RWPE2 (cell line): Measurements from ENCODE around the gene ITPR1.

ENCODE experiments used
- ATAC-seq: fragments of 200-7000 bp; cut with Tn5 transposase; 3 replicates; pipeline ENCODE4 v1.9.1; 2021; ENCODE audit warnings: low read depth
- DNase-seq: peaks from one replicate; pipeline ENCODE4 v3.0.0-alpha.2; 2020; ENCODE audit warnings: low spot score
- H3K27ac ChIP-seq: fragments of 450-650 bp; 2 replicates; pipeline ENCODE4 v1.5.1; 2017; ENCODE audit warnings: mild to moderate bottlenecking; ENCODE audit not compliant: poor library complexity, severe bottlenecking
- H3K27me3 ChIP-seq: fragments of 250-450 bp; sonication (Bioruptor Pico); 2 replicates; pipeline ENCODE4 v1.5.1; 2021; ENCODE audit warnings: mild to moderate bottlenecking, moderate library complexity; ENCODE audit not compliant: insufficient read depth, poor library complexity, severe bottlenecking
- H3K36me3 ChIP-seq: fragments of 250-450 bp; sonication (Bioruptor Pico); 2 replicates; pipeline ENCODE4 v1.5.1; 2020; ENCODE audit warnings: low read depth, mild to moderate bottlenecking, moderate library complexity
- H3K4me1 ChIP-seq: fragments of 250-450 bp; sonication (Bioruptor Pico); 2 replicates; pipeline ENCODE4 v1.5.1; 2021; ENCODE audit warnings: mild to moderate bottlenecking, moderate library complexity; ENCODE audit not compliant: insufficient read depth, poor library complexity, severe bottlenecking
- H3K4me3 ChIP-seq: fragments of 250-450 bp; sonication (Bioruptor Pico); 2 replicates; pipeline ENCODE4 v1.5.1; 2021; ENCODE audit warnings: mild to moderate bottlenecking, moderate library complexity; ENCODE audit not compliant: severe bottlenecking
- H3K9me3 ChIP-seq: fragments of 250-450 bp; sonication (Bioruptor Pico); 2 replicates; pipeline ENCODE4 v1.5.1; 2021; ENCODE audit warnings: mild to moderate bottlenecking, moderate library complexity; ENCODE audit not compliant: severe bottlenecking
- CTCF ChIP-seq: fragments of 450-650 bp; IDR thresholded peaks from one replicate; pipeline ENCODE4 v1.5.1; 2017; ENCODE audit warnings: mild to moderate bottlenecking, moderate library complexity; ENCODE audit not compliant: poor library complexity, severe bottlenecking

Gene ITPR1

GRCh38 chr3:4889896-4890295 is 396.7 kb downstream of the ITPR1 start:
- Histone ChIP-seq H3K27me3 (no peaks in the 10 kb centered on the region), H3K4me3 (no peak overlapping the region), H3K36me3 (no peaks in the 10 kb centered on the region), H3K4me1 (no peaks in the 10 kb centered on the region), H3K9me3 (no peaks in the 10 kb centered on the region), H3K27ac (no peak overlapping the region)
- ATAC-seq: no peak
- no peak for TF ChIP-seq CTCF
- DNase-seq: no peak

GRCh38 chr3:4894891-4895530 is 401.9 kb downstream of the ITPR1 start:
- DNase-seq (no peak), ATAC-seq (no peak)
- H3K27me3 ChIP-seq: no peaks in the 10 kb centered on the region
- H3K9me3 ChIP-seq: no peaks in the 10 kb centered on the region
- H3K27ac ChIP-seq: no peak overlapping the region
- no peaks in the 10 kb centered on the region for H3K36me3 ChIP-seq
- no peak overlapping the region for H3K4me3 ChIP-seq
- TF ChIP-seq CTCF: no peak
- no peaks in the 10 kb centered on the region for H3K4me1 ChIP-seq

GRCh38 chr3:4895838-4896237 is 402.7 kb downstream of the ITPR1 start:
- TF ChIP-seq CTCF: no peak
- H3K36me3 ChIP-seq: no peaks in the 10 kb centered on the region
- no peaks in the 10 kb centered on the region for H3K9me3 ChIP-seq
- DNase-seq: no peak
- no peaks in the 10 kb centered on the region for H3K4me1 ChIP-seq
- H3K27me3 ChIP-seq: no peaks in the 10 kb centered on the region
- H3K4me3 ChIP-seq: no peak overlapping the region
- ATAC-seq: no peak
- H3K27ac ChIP-seq: no peak overlapping the region
